HG03558 (cell line): ENCODE results near the gene SND1.
A peak's percentile ranks its signal among the peaks of the same experiment; 100 is the strongest.

Experiments
- ATAC-seq: cut with Tn5 transposase; IDR thresholded peaks from one replicate; pipeline ENCODE4 v1.9.1; 2021; ENCODE audit warnings: moderate number of reproducible peaks; ENCODE audit not compliant: unreplicated experiment; ENCODE audit errors: extremely low read depth

The SND1 gene

GRCh38 chr7:127760436-127761031 lies 108.5 kb downstream of the SND1 start:
- ATAC-seq: no peak

GRCh38 chr7:127761196-127761595 lies 109.2 kb downstream of the SND1 start:
- no peak for ATAC-seq

GRCh38 chr7:127764681-127765080 lies 112.7 kb downstream of the SND1 start:
- no peak for ATAC-seq

DNA sequence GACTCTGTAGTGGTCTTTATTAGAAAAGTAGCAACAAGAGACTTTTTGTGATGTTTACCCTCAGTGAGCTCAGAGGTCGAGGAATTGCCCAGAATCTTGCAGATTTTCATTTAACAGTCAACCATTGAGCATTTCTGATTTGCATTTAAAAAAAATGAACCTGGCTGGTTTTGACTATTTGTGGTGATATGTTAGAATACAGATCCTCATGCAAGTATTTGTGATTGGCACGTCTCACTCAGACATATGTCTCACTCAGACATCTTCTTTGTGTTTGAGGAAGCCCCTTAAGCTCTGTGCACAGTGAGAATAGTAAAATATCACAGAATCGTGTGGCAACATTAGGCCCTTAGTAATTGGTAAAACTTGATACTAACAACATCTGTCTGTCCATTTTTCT lies 113.2 kb downstream of the SND1 start:
- ATAC-seq: no peak

DNA sequence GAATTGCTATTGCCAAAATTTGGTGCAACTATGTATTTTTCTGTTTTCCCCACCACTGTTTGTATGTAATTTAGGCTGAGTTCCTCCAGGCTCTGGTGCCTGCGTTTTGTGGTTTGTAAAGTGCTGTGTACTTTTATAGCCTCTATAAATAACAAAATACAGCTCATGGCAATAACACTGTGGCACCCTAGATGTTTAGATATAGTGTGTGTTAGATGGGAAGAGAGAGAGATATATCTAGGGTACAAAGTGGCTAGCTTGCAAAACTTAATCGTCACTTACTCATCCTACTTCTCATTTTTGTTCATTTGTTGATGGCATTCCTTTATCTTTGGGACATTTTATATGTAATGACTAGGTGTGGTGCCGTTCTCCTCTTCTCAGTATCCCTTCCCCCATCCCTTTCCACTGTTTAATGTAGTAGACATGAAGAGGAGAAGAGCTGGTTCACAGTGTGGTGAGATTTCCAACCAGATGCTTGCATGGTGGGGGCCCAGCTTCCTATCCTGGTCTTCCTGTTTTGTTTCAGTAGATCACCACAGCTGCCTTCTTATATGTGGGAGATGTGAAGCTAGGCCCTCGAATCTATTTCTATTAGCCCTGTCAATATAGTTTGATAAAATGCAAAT lies 115.0 kb downstream of the SND1 start:
- ATAC-seq: no peak

- no peak for ATAC-seq
Observed at GRCh38 chr7:127768241-127768640, 116.2 kb downstream of the SND1 start.

DNA sequence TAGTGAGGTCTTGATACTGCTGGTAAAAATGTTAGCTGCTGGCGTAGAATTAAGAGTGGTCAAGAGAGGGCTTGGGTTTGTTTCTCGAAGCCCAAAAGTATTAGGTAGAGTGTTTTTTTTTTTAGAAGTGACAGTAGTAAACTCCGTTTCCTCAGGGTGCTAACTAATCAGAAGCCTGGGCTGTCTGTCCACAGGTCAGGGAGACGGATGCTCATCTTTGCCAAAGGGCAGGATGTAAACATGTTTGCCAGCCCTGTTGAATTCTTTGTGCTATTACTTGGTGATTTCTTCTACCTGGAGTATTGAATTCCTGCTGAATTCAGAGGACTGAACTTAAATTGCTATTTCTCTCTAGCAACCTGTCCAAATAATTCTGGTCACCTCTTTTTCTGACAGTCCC lies 117.1 kb downstream of the SND1 start:
- no peak for ATAC-seq

DNA sequence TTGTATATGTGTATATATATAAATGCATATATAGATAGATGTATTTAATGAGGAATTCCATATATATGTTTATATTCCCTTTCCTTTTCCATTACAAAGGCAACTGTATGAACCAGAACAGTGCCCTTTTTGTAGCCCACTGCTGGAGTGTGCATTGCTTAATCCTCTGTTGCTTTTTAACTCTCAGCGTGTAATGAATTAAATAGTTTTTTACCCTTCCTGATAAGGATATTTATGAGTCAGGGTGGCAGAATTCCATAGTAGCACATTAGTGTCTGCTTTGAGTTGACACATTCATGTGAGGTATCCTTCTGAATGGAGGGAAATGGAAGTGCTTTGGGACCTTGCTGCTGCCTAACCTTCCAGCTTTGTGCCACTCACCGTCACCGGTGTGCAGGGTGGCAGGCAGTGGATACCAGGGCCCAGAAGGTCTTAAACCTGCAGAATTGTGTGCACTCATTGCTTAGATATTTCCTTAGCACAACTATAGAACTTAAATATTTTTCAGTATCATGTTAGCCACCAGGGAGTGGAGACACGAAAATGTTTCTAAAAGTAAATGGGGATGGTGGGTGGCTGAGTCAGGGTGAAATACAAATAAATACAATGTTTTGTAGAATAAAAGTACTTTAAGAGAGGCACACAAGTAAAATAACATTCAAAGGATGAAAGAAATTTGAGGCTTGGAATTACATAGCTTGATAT lies 117.9 kb downstream of the SND1 start:
- no peak for ATAC-seq

DNA sequence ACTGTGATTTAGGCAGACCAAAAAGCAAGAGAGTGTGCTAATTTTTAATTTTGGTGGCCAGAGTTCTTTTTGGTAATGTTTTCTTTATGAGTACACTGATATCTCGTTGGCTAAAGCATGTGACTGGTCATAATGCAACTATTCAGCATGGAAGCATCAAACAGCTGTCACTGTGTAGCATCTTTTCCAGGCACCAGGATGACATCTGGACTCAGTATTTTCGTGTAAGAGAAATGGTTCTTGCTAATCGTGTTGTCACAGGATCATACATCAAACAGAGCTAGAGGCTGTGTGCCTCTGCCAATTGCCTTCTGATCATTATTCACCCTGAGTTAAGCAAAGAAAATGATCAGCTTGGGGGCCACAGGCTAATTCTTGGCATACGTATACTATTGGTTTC lies 118.9 kb downstream of the SND1 start:
- ATAC-seq: no peak

DNA sequence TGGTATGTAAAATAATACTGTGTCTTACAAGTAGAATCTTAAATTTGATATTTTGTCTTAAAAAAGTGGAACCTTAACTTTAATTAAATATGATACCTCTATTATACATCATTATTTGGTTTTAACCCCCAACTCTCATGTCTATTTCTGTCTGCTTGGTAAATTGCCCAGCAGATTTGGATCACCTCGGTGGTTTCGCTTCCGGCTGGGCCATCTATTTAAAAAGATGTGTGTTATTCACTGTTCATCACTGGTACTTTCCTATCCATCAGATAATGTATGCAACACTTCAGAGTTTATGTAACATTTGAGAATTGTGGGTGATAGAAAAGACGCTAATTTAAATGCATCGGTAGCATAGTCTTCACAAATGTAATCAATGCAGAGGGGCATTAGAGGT lies 119.7 kb downstream of the SND1 start:
- no peak for ATAC-seq

DNA sequence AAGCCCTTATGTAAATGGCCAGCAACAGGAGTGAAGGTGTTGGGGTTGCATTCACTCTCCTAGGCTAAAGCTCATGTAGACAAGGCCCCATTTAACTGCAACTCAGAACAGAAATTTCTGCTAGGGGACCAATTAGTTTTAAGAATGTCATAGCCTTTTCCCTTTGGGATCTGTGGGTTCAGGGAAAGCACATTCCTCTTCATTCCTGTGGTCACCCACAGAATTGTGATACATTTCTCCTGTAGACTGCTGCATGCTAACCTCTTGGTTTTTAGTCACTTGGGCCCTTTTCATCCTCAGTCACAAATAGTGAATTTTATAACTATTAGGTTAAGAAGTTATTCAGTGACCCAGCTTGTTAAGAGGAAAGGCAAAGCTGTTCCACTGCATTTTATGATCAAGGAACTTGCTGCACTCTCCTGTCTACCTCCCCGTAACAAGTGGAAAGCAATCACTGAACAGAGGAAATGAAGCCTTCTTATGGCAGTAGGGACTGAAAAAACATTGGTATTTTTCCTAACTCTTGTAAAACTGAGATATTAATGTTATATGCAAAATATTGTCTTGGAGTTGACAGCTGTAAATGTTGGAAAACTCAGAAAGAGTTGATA lies 124.9 kb downstream of the SND1 start:
- no peak for ATAC-seq

- no peak for ATAC-seq
Observed at GRCh38 chr7:127780489-127780888, 128.5 kb downstream of the SND1 start.

- no peak for ATAC-seq
Observed at GRCh38 chr7:127781081-127781480, 129.1 kb downstream of the SND1 start.

- ATAC-seq: no peak
Observed at GRCh38 chr7:127782075-127782474, 130.1 kb downstream of the SND1 start.

DNA sequence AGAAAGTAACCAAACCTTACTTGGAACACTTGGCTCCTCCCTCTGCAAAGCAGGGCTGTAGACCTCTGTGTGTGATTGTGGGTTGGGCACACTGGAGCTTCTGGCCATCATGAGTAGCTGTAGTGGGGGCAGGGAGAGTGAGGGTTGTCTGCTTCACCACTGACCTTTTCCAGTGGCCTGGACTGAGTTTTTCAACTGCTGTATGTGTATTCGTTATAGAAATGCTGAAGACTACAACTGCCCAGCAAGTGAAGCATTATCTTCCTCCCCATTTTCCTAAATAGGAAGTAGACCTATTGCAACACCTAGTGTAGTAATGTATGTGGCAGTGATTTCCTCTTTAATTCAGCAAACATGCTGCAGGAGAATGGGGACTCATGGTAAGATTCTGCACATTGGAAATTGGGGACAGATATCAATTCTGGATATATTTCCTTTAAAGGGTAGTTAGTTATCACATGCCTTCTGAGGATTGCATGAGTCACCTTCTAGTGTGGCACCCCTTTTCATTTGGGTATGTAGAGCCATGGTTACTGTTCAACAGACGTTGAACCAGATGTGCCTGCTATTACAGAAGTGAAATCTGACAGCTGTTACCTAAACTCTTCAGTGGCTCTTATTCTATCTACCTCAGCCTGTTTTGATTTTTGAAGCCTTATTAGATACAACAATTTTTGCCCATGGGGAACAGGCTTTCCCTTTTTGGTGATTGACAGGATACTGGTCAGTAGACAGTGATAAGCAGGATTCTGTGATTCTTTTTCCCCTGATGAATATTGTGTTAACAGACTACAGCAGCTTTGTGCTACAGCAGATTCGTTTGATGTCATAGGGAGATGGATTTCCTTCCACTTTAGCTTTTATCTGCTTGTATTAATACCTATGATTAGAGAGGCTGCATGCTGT lies 130.9 kb downstream of the SND1 start:
- ATAC-seq: peak; percentile 85

GRCh38 chr7:127786184-127786583 lies 134.2 kb downstream of the SND1 start:
- no peak for ATAC-seq

DNA sequence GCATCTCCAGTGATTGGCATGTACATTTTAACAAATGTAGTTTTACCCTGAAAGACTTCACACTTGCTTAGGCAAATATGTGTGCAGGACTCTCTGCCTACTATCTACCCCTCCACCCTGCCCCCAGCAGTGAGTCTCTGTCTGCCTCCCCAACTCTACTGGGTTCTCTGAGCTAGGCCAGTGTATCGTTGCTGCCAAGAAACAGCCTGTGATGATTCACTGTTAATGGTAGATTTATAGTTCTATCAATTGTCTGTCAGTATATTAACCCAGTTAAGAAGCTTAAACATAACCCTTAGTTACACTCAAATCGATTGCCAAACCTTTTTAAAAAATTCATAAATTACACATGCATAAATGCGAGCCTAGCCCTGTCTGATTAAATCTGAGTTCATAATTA lies 137.0 kb downstream of the SND1 start:
- ATAC-seq: no peak

DNA sequence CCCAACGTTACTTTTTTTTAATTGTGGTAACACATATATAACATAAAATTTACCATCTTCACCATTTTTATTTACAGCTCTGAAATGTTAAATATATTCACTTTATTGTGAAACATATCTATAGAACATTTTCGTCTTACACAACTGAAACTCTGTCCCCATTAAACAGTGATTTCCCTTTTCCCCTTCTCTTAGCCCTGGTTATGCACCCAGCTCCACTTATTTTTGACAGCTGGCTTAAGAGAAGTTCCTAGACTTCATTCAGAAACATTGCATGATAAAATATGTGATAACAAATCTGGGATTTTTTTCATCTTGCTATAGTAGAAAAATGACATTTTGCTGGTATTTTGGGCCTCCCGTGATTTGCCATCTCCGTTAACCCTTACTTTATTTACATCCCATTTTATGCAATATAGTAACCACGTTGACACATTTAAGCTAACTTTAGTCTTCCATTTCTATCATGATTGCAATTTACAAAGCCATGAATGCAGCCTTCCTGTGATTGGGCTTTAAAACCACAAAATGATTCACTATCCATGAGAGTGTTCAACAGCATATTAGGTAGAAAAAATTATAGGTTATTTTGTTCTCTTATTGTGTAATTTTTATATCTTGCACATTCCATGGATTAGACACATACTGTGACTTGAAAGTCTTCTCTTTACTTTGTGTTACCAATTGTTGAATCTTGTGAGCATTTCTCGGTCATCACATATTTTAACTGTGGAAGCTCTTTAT lies 139.6 kb downstream of the SND1 start:
- no peak for ATAC-seq

- no peak for ATAC-seq
Observed at GRCh38 chr7:127792528-127793342, 140.7 kb downstream of the SND1 start.
